Sigmoid colon (tissue), 4 donors: ENCODE measurements around the gene NEURL2.

Experiments used
- CTCF ChIP-seq, 4 experiments: fragments of 450-650 bp in 3 of 4; fragments of 200-600 bp in 1 of 4; IDR thresholded peaks; one replicate each; pipeline ENCODE4 v1.5.1; 2016 to 2019; ENCODE audit warnings: antibody characterized with exemption in 4 of 4, mild to moderate bottlenecking in 3 of 4, moderate library complexity in 2 of 4
- EP300 ChIP-seq, 4 donors: sonication (generic); formaldehyde crosslinking; IDR thresholded peaks; one replicate each; pipeline ENCODE4 v1.6.1; 2017; ENCODE audit warnings: antibody characterized with exemption in 4 of 4
- POLR2A ChIP-seq, 2 donors: fragments of 450-650 bp; IDR thresholded peaks; one replicate each; pipeline ENCODE4 v1.6.1; 2016; ENCODE audit warnings: antibody characterized with exemption in 2 of 2, mild to moderate bottlenecking in 2 of 2, moderate library complexity in 2 of 2
- POLR2AphosphoS5 ChIP-seq, 4 donors: sonication (generic); formaldehyde crosslinking; IDR thresholded peaks; one replicate each; pipeline ENCODE4 v1.6.1; 2017; ENCODE audit warnings: antibody characterized with exemption in 4 of 4

- TF ChIP-seq CTCF (IDR thresholded peaks at IDR 0.05) (no peak), POLR2AphosphoS5 (IDR thresholded peaks at IDR 0.05) (no peak), POLR2A (IDR thresholded peaks at IDR 0.05) (no peak), EP300 (IDR thresholded peaks at IDR 0.05) (no peak)
These were observed 35.0 kb upstream of the NEURL2 start for GRCh38 chr20:45925821-45926506.
